ENCODE measurements around the gene ERCC8.
"Not testable (repeated sequence)": the region's sequence is repeated elsewhere in the genome, so short reads cannot be mapped to it uniquely, and the experiment has no call there.

Gene ERCC8, protein sequence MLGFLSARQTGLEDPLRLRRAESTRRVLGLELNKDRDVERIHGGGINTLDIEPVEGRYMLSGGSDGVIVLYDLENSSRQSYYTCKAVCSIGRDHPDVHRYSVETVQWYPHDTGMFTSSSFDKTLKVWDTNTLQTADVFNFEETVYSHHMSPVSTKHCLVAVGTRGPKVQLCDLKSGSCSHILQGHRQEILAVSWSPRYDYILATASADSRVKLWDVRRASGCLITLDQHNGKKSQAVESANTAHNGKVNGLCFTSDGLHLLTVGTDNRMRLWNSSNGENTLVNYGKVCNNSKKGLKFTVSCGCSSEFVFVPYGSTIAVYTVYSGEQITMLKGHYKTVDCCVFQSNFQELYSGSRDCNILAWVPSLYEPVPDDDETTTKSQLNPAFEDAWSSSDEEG

DNA sequence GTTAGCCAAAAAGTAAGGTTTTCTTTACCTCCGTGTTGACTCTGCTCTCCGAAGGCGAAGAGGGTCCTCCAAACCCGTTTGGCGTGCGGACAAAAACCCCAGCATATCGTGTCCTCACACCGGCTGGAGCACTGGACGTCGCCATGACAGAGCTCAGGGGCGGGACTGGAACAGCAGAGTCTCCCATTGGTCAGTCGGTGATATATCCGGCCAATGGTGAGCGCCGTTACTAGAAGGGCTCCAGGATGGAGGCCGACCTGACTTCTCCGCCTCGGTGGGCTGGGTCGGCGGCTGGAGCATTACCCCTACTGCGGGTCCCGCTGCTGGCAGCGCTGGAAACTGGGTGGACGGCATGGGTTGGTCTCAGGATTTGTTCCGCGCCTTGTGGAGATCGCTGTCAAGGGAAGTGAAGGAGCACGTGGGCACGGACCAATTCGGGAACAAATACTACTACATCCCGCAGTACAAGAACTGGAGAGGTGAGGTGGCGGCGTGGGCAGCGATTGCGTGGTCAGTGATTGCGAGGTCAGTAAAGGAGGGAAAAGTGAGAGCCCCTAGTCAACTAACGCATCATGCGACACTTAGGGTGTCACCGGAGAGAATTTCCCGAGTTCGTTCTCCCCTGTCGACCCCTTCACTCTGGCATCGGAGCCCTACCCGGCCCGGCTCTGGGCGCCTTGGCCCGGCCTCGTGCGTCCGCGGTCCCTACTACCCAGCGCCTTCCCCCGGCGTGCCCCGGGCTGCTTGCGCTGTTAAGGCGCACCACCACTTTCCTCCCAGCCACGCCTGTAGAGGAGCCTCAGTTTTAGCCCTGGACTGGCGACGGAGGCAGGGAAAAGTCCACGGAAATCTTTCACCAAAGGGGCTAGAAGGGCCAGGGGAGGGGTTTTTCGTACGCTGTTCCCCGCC, at the start of gene ERCC8, which contains the start of gene NDUFAF2:
TSS of gene ERCC8 (minus strand) at position 167 of the 909 bp plus-strand sequence. CDS start at position 105, 62 bp downstream.
TSS of gene NDUFAF2 (plus strand) at position 302 of the 909 bp plus-strand sequence. CDS start at position 353, 51 bp downstream.
- peak; percentile 86 for DNase-seq

DNA sequence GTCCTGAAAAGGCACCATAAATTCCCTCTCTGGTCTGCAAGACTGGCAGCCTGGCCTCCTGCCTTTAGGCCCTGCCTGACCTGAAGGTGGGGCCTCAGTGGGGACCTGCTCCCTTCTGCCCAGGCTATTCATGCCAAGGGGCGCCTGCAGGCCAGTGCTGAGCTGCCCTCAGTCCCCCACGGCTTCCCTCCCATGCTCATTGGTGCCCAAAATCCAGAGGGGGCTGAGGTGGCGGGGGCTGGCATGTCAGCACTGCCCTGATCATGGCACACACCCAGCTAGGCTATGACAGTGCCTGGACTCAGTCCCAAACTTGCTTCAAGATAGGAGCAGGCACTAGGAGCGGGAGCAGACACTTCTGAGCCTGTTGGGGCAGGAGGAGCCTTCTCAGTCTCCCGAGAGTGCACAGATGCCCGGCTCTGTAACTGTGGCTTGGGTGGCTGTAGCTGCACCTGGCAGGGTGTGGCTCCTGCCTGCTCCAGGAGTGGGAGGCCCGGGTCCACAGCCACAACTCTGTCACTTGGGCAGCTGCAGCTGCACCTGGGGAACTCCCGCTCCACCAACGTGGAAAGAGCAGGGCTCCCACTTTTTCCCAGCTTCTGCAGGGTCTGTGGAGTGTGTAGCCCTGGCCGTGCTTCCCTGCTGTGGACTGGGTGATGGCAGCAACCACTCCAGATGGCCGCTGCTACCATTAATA, 49.2 kb upstream of the ERCC8 start:
- DNase-seq, result no peak

DNA sequence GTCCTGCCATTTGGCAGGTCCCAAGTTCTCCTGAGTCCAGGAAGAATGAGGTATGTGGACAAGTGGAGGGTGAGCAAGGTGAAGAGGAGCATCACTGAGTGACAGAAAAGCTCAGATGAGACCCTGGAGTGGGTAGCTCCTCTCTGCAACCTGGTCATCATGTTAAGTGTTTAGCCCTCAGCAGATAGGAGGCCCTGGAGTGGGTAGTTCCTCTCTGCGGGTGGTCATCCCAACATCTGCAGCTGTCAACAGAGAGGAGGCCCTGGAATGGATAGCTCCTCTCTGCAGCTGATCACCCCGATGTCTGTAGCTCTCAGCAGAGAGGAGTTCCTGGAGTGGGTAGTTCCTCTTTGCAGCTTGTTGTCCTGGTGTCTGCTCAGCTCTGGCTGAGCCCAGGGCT, 48.6 kb upstream of the ERCC8 start:
- no peak for DNase-seq

DNA sequence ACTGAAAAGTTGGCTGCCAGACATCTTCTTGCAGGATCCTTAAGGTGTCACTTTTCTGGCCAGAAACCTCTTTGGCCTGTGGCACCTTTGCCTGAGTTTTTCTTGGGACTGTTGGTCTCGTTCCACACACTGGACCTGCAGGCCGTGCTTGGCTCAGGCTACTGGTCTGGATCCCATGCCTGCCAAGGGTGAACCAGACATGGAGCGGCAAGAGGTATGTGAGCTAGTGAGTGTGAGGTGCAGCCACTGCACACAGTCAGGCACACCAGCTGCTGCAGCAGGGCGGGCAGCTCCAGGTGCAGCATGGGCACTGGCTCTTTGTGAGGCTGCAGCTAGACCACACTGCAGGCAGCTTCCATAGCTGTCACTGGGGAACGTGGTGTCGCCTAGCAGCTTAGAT, 48.0 kb upstream of the ERCC8 start:
- no peak for DNase-seq

DNA sequence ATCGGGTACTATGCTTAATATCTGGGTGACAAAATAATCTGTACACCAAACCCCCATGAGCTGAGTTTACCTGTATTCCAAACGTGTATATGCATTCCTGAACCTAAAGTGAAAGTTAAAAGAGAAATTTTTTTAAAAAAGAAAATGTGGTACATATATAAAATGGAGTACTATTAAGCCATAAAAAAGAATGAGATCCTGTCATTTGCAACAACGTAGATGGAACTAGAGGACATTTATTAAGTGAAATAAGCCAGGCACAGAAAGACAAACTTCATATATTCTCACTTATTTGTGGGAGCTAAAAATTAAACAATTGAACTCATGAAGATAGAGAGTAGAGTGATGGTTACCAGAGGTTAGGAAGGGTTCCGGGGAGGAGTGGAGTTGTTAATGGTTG, 44.9 kb upstream of the ERCC8 start:
- DNase-seq, result no peak

DNA sequence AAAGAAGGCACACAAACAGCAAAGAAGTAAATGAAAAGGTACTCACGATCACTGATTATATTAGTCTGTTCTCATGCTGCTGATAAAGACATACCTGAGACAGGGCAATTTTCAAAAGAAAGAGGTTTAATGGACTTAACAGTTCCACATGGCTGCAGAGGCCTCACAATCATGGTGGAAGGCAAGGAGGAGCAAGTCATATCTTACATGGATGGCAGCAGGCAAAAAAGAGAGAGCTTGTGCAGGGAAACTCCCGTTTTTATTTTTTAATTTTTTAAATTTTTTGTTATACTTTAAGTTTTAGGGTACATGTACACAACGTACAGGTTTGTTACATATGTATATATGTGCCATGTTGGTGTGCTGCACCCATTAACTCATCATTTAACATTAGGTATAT, 37.3 kb upstream of the ERCC8 start:
- DNase-seq, result not testable (repeated sequence)

- DNase-seq, result no peak
Observed at GRCh38 chr5:60980511-60980910, 35.6 kb upstream of the ERCC8 start.

DNA sequence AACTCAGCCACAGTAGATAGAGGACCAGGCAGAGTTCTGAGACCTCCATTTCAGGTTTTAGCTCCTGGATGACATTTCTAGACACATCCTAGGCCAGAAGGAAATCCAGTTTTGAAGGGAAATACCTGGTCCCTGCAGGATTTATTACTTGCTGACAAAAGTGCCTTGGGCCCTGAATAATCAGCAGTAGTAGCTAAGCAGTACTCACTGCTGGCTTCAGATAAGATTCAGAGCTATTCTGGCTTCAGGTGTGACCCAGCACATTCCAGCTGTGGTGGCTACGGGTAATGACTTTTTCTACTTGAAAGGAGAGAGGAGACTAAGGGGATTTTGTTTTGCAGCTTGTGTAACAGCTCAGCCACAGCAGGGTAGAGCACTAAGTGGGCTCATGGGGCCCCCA, 34.1 kb upstream of the ERCC8 start:
- DNase-seq, result no peak

- no peak for DNase-seq
Observed at GRCh38 chr5:60977956-60978737, 33.3 kb upstream of the ERCC8 start.

- no peak for DNase-seq
Observed at GRCh38 chr5:60972231-60972630, 27.4 kb upstream of the ERCC8 start.

GRCh38 chr5:60961685-60962084, 16.8 kb upstream of the ERCC8 start:
- DNase-seq, result no peak

DNA sequence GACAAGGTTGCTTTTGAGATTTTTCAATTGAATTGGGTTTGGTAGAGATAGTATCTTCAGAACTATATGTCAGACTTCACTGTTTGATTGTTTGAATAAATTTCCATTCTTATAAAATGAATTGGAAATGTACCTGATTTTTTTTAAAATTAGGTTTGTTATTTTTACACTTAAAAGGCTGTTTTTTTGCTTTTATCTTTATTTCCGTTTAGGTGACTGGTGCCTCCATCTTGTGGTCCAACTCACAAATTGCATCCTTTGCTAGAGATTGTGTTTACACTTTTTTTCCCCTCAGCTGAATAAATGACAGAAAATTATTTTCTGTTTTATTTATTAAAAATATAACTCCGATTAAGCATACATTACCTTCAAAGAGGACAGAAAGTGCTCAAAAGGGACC, 15.7 kb upstream of the ERCC8 start:
- DNase-seq, result no peak

GRCh38 chr5:60959156-60959555, 14.3 kb upstream of the ERCC8 start:
- DNase-seq, result no peak

- DNase-seq, result no peak
Observed at GRCh38 chr5:60958712-60959111, 13.8 kb upstream of the ERCC8 start.

- no peak for DNase-seq
Observed at GRCh38 chr5:60958088-60958487, 13.2 kb upstream of the ERCC8 start.

- DNase-seq, result no peak
Observed at GRCh38 chr5:60955239-60955638, 10.4 kb upstream of the ERCC8 start.

DNA sequence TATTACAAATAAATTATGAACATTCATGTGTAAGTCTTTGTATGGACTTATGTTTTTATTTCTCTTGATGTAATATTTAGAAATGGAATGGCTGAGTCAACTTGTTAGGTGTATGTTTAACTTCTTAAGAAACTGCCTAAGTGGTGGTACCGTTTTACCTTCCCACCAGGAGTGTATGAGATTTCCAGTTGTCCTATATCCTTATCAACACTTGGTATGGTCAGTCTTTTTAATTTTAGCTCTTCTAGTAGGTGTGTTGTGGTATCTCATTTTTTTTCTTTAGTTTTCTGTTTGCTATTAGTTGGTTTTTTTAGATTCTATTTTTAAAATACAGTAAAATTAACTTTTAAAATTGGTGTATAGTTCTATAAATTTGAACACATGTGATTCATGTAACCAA, 3.9 kb upstream of the ERCC8 start:
- no peak for DNase-seq

- peak; percentile 37 for DNase-seq
Observed at GRCh38 chr5:60945813-60946187, 930 bp upstream of the ERCC8 start.

- no peak for DNase-seq
Observed at GRCh38 chr5:60943624-60944023, 1.2 kb downstream of the ERCC8 start.

DNA sequence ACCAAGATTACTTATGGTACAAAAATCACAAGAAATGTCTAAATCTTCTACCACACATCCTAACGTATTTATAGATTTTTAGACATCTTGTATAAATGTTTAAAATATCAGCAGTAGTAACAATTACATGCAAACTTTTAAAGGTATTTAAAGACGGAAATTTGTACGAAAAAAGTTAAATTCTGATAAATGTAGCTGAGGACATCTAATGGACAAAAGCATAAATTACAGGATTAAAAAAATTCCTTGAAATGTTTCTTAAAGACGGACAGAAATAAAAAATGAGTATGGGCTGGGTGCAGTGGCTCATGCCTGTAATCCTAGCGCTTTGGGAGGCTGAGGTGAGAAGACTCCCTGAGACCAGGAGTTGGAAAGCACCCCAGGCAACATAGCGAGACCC, 15.8 kb downstream of the ERCC8 start:
- no peak for DNase-seq

DNA sequence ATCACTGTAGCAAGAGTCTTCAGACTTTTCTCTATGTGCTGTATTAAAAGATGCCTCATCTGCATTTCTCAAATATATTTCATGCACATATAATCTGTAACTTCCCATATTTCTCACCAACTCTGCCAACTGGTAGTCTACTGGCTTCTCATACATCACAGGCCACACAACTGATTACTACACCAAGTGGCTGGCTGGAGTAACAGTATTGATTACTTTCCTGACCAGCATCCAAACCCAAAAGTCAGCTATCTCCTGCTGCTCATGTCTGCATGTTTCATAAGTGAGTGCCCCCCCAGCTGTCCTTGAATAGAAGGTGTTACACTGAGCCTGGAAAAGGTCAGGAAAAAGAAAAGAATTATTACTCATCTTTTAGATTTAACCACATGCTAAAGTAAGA, 17.4 kb downstream of the ERCC8 start:
- no peak for DNase-seq

DNA sequence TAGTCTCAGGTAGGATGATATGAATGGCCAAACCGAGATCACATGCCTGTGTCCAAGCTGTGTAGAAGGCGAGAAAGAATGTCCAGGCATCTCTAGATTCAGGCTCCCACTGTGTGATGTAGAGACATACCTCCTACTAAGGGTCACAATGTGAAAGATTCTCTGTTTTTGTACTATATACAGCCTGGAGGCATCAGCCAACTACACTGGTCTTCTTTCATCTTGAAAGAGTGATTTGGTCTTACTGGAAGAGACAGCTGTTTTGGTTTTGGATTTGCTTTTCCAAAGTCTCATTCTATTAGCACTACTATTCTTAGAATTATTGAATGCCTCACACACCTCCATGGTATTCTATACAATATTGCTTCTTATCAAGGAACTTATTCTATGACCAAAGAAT, 26.4 kb downstream of the ERCC8 start:
- no peak for DNase-seq
